RKO (cell line): ENCODE results near the gene GCSAM.

Experiments used
- DNase-seq: peaks from one replicate; pipeline ENCODE4 v3.0.0-alpha.2; 2016; ENCODE audit warnings: low spot score

Gene GCSAM

GRCh38 chr3:112104774-112105173, 28.3 kb downstream of the GCSAM start:
- DNase-seq, result no peak

GRCh38 chr3:112101916-112102315, 31.1 kb downstream of the GCSAM start:
- peak; percentile 69 for DNase-seq

GRCh38 chr3:112097378-112097777, 35.7 kb downstream of the GCSAM start:
- DNase-seq, result peak; percentile 99

- no peak for DNase-seq
Observed at GRCh38 chr3:112096176-112096575, 36.9 kb downstream of the GCSAM start.

GRCh38 chr3:112095731-112096130, 37.3 kb downstream of the GCSAM start:
- DNase-seq, result no peak

- DNase-seq, result no peak
Observed at GRCh38 chr3:112093180-112093522, 39.9 kb downstream of the GCSAM start.

- no peak for DNase-seq
Observed at GRCh38 chr3:112092496-112093179, 40.4 kb downstream of the GCSAM start.

- no peak for DNase-seq
Observed at GRCh38 chr3:112090887-112091586, 42.0 kb downstream of the GCSAM start.

- no peak for DNase-seq
Observed at GRCh38 chr3:112089956-112090886, 42.8 kb downstream of the GCSAM start.

- no peak for DNase-seq
Observed at GRCh38 chr3:112088944-112089343, 44.1 kb downstream of the GCSAM start.

- DNase-seq, result no peak
Observed at GRCh38 chr3:112087746-112088145, 45.3 kb downstream of the GCSAM start.

GRCh38 chr3:112086875-112087524, 46.0 kb downstream of the GCSAM start:
- peak; percentile 89 for DNase-seq

GRCh38 chr3:112086076-112086854, 46.8 kb downstream of the GCSAM start, which contains the start of gene C3orf52:
Gene C3orf52 (plus strand): TSS chr3:112086389. CDS start chr3:112086408, 19 bp downstream.
- DNase-seq, result peak; percentile 81

GRCh38 chr3:112085735-112086075, 47.3 kb downstream of the GCSAM start:
- no peak for DNase-seq

GRCh38 chr3:112084980-112085705, 47.9 kb downstream of the GCSAM start:
- no peak for DNase-seq

GRCh38 chr3:112083239-112083638, 49.8 kb downstream of the GCSAM start:
- no peak for DNase-seq

GRCh38 chr3:112078125-112079083, 54.6 kb downstream of the GCSAM start:
- DNase-seq, result peak; percentile 21

GRCh38 chr3:112074616-112075497, 58.2 kb downstream of the GCSAM start:
- peak; percentile 67 for DNase-seq
